Body of pancreas (tissue), 4 donors: ENCODE data around the gene ZBTB43. TPM values are rescaled to one million over a fixed set of nuclear protein-coding genes. Genes with fewer than 3 reads are reported as not detected.

Source experiments
- ATAC-seq: fragments of 150-250 bp; one replicate; pipeline ENCODE4 v1.9.1; 2016
- DNase-seq, 4 donors: peaks; one replicate each; pipeline ENCODE4 v3.0.0-alpha.2; 2019
- H3K27ac ChIP-seq, 4 donors: fragments of 200-600 bp; sonication (generic); 1 replicate in 3 of 4; 2 replicates in 1 of 4; pipeline versions ENCODE4 v1.5.1 to v1.6.1; 2016 to 2019; ENCODE audit warnings: mild to moderate bottlenecking in 1 of 4, mixed read lengths in 1 of 4, moderate library complexity in 1 of 4
- H3K27me3 ChIP-seq, 2 donors: fragments of 200-600 bp; sonication (generic); one replicate each; pipeline ENCODE4 v1.6.0; 2016; ENCODE audit warnings: mild to moderate bottlenecking in 1 of 2
- H3K36me3 ChIP-seq, 2 donors: fragments of 200-600 bp; sonication (generic); replicated peaks in 1 of 2; 2 replicates each; pipeline ENCODE4 v1.5.1; 2016; ENCODE audit warnings: low read depth in 2 of 2; ENCODE audit not compliant: insufficient read depth in 1 of 2
- H3K4me1 ChIP-seq: fragments of 200-600 bp; sonication (generic); one replicate; pipeline ENCODE4 v1.6.0; 2016
- H3K4me3 ChIP-seq, 2 donors: fragments of 200-600 bp; sonication (generic); 1 replicate in 1 of 2; 2 replicates in 1 of 2; pipeline ENCODE4 v1.5.1; 2016 to 2019
- H3K9me3 ChIP-seq, 3 donors: fragments of 200-600 bp; sonication (generic); 1 replicate in 2 of 3; 2 replicates in 1 of 3; pipeline ENCODE4 v1.5.1; 2016
- CTCF ChIP-seq, 7 experiments: fragments of 450-650 bp in 4 of 7; fragments of 200-600 bp in 3 of 7; sonication (generic) in 3 of 7; IDR thresholded peaks; one replicate each; pipeline ENCODE4 v1.5.1; 2016 to 2019; ENCODE audit warnings: antibody characterized with exemption in 7 of 7
- POLR2A ChIP-seq, 3 donors: fragments of 450-650 bp; IDR thresholded peaks; one replicate each; pipeline ENCODE4 v1.6.1; 2016; ENCODE audit warnings: antibody characterized with exemption in 3 of 3, mild to moderate bottlenecking in 2 of 3
- WGBS, 2 donors: methylation state at CpG; one replicate each; pipeline ENCODE4 v1.1.5; 2017; 5-methylcytosine and 5-hydroxymethylcytosine counted together
- intact Hi-C: fragments of 100-400 bp; cut with DNase I; formaldehyde crosslinking; loops from one replicate; pipeline ENCODE4 v1.15.1; 2023
- total RNA-seq, 2 donors: library from RNA; depleted of rRNA; stranded (reverse); fragments of >200 nt; gene quantifications; one replicate each; pipeline ENCODE4 v1.1.0, GENCODE V29; 2016

The ZBTB43 gene
- total RNA-seq, 2 donors from 2014 or later = 6.2 to 7.6 TPM

GRCh38 chr9:126788634-126789349 lies 16.0 kb upstream of the ZBTB43 start:
- Histone ChIP-seq H3K4me3 (no peak overlapping the region), H3K27me3 (no peaks in the 10 kb centered on the region), H3K27ac (no peak overlapping the region), H3K36me3 (no peaks in the 10 kb centered on the region), H3K9me3 (no peaks in the 10 kb centered on the region), H3K4me1 (no peaks in the 10 kb centered on the region)
- intact Hi-C loops = loop anchor here (10.0 kb wide), 1 partner anchor 184 kb away; no protein-coding TSS in a partner anchor
- 57 to 64% methylated on average over 9 of the region's 9 CpGs for WGBS, 2 donors
- TF ChIP-seq CTCF (IDR thresholded peaks at IDR 0.05) (no peak), POLR2A (IDR thresholded peaks at IDR 0.05) (no peak)
- ATAC-seq (no peak), DNase-seq (no peak)

- Histone ChIP-seq H3K4me1 (no peaks in the 10 kb centered on the region), H3K36me3 (no peaks in the 10 kb centered on the region), H3K9me3 (no peaks in the 10 kb centered on the region), H3K27ac (no peak overlapping the region), H3K27me3 (no peaks in the 10 kb centered on the region), H3K4me3 (no peak overlapping the region)
- no peak for DNase-seq
- intact Hi-C loops = no loop called here
- TF ChIP-seq CTCF (IDR thresholded peaks at IDR 0.05) (no peak), POLR2A (IDR thresholded peaks at IDR 0.05) (no peak)
- no peak for ATAC-seq
- WGBS, 2 donors = 74 to 90% methylated on average over 4 of the region's 4 CpGs
Observed at GRCh38 chr9:126790561-126790960, 14.3 kb upstream of the ZBTB43 start.

GRCh38 chr9:126791406-126792230 lies 13.2 kb upstream of the ZBTB43 start:
- no peak overlapping the region for H3K4me3 ChIP-seq
- DNase-seq (no peak), ATAC-seq (no peak)
- TF ChIP-seq POLR2A (IDR thresholded peaks at IDR 0.05) (no peak), CTCF (IDR thresholded peaks at IDR 0.05) (no peak)
- H3K27me3 ChIP-seq = no peaks in the 10 kb centered on the region
- intact Hi-C loops = no loop called here
- H3K27ac ChIP-seq = no peak overlapping the region
- H3K36me3 ChIP-seq = no peaks in the 10 kb centered on the region
- no peaks in the 10 kb centered on the region for H3K4me1 ChIP-seq
- 49 to 64% methylated on average over 9 of the region's 9 CpGs for WGBS, 2 donors
- no peaks in the 10 kb centered on the region for H3K9me3 ChIP-seq

GRCh38 chr9:126793686-126794417 lies 11.0 kb upstream of the ZBTB43 start:
- ATAC-seq (no peak), DNase-seq (no peak)
- no peaks in the 10 kb centered on the region for H3K4me1 ChIP-seq
- H3K36me3 ChIP-seq = no peaks in the 10 kb centered on the region
- WGBS, 2 donors = 63 to 73% methylated on average over 10 of the region's 10 CpGs
- H3K27ac ChIP-seq = no peak overlapping the region
- H3K27me3 ChIP-seq = no peaks in the 10 kb centered on the region
- TF ChIP-seq CTCF (IDR thresholded peaks at IDR 0.05) (no peak), POLR2A (IDR thresholded peaks at IDR 0.05) (no peak)
- no peaks in the 10 kb centered on the region for H3K9me3 ChIP-seq
- H3K4me3 ChIP-seq = no peak overlapping the region
- intact Hi-C loops = no loop called here
